GM19467 (cell line): ENCODE measurements around the gene RAF1.
"Not testable (repeated sequence)": the region's sequence is repeated elsewhere in the genome, so short reads cannot be mapped to it uniquely, and the experiment has no call there.

Experiments used
- ATAC-seq: cut with Tn5 transposase; IDR thresholded peaks from one replicate; pipeline ENCODE4 v1.9.1; 2021; ENCODE audit warnings: mild to moderate bottlenecking, moderate library complexity; ENCODE audit not compliant: unreplicated experiment

Gene RAF1

DNA sequence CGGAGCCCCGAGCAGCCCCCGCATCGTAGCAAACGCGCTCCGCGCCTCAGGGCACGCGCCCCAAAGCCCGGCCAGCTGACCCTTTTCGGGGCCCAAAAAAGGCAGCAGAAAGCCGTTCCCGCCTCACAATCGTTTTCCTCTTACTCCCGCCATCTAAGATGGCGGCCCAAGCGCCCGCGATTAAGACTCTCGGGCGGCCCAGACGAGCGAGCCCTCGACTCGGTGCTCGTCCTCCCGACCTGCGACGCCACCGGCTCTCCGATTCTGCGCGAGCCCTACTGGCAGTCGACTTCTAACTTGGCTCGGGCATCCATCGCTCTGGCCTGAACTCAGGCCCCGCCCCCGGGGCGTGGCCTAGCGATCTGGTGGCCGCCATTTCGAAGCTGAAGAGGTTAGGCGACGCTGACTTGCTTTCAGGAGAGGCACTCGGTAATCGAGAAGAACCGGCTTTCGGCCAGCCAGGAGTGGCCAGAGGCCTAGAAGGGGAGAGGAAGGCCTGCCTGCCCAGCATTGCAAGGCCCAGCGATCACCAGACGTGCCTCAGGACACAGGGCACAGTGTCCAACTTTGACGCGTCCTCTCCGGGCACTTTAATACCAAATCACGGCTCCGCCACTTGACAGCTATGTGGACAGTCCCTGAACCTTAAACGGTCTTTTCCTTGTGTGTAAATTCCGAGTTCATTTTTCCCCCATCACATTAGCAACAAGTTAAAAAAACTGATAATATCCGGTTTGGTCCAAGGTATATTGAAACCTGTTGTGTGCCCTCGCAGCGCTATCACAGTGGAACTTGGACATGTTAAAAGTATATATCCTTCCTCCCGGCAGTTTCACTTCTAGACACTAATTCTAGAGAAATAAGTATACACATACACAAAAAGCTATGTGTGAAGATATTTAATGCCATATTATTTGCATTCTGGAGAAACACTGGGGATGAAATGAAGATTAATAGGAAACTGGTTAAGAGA lies at the start of gene RAF1:
TSS of gene RAF1 (minus strand) at position 182 of the 973 bp plus-strand sequence. CDS start 45,396 bp downstream, outside the sequence.
- peak; percentile 88 for ATAC-seq

DNA sequence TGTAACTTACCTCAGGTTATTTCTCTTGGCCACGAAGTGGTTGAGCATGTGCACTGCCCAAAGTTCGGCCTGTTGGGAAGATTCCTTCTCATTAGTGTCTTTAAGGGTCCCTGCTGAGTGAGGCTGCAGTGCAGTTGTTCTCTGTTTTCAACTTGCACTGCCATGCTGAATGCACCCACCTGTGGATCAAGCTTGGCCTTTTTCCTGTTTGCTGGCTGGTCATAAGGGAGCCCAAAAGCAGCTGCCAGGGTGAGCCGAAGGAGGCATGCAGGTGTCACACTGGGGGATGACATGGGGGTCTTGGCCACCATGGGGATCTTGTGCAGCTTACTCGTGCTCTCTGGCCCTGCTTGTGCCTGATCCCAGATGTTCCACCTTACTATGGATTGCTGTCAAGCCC lies 46.1 kb upstream of the RAF1 start:
- ATAC-seq: no peak

DNA sequence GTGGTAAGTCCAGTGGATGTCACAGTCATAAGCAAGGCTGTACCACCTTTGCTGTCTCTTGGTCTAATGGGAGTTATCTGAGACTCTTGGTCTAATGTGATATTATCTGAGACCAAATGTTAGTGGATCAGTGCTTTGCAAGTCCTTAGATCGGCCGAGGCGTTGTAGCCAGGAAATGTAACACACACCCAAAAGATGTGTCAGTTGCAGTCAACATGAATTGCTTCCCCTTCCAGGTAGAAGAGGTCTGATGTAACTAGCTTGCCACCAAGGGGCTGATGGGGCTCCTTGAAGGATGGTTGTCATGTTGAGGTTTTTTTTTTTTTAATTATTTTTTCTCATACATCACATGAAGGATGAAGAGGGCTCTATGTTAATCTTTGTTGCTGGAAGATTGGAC lies 45.4 kb upstream of the RAF1 start:
- no peak for ATAC-seq

DNA sequence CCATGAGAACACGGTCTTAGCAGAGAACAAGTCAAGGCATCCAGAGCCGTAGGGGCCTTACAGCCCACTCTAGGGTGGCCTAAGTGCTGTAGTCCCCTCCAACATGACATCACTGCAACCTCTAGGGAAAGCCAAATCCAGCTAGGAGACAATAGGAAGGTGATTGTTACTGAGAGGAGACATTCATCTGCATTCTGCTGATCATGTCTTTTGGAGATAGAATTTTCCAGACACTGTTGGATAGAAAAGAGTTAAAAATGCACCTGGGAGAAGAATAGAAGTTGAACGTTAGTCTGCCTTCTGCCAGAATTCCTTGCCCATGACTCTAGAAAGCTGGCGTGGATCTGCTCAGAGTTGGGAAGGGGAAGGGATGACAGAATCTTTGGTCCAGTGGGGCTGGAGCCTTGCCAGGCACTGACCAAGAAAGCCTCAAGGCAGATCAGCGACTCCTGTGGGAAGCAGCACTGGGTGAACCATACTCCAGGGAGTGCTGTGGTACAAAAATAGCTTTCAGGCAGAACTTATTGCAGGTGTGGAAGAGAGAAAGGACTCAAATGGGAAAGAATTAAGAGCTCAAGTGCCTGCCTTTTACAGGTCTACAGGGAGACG lies 44.8 kb upstream of the RAF1 start:
- ATAC-seq: no peak

DNA sequence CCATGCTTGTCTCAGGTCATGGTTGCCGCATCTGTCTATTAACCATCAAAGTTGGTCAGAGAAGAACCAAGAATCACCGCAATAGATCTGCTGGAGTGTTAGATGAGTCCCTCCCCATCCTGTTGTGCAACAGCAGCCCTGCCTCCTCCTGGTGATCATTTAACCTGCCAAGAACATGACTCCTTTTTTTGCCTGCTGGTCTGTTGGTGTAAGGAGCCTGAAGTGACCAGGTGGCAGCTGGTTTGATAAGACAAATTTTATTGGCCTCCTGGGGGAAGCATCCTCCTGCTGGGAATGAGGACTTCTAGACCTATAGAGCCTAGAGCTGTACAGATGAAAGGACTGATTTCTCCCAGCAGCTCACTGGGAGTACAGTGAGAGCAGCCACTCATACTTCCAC lies 43.5 kb upstream of the RAF1 start:
- no peak for ATAC-seq

DNA sequence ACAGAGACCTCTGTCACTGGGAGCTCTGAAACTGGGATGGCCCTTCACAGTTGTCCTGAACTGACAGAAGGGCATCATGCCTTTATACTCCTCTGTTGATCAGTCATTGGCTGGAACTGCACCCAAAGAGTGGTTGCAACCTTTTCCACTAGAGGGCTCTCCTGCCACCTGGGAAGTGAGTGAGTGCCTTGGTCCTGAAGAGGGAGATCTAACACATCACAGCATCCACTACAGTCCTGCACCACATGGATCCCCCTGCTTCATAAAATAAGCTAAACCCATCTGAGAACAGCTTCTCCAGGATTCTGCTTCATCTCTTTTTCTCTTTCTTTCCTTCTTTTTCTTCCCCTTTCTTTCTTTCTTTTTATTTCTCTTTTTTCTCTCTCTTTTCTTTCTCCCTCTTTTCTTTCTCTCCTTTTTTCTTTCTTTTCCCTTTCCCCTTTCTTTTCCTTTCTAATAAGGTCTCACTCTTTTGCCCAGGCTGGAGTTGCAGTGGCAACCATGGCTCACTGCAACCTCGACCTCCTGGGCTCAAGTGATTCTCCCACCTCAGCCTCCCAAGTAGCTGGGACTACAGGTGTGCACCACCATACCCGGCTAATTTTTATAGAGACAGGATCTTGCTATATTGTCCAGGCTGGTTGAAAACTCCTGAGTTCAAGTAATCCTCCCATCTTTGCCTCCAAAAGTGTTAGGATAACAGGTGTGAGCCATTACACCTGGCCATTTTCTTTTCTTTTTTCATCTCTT lies 42.8 kb upstream of the RAF1 start:
- no peak for ATAC-seq

DNA sequence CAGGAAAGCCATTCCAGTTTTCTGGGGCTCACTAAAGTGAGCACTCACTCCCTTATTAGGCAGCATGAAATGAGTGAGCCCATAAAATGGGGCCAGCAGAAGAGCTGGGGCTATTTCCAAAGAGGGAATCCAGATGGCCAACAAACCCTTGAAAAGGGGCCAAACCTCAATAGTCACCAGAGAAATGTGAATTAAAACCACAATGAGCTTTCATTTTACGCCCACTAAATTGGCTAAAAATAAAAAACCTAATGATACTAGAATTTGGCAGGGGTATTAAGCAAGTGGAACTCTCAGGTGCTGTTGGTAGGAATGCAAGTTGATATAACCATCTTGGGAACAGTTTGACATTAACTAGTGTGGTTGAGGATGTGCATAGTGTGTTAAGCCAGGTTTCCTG lies 42.1 kb upstream of the RAF1 start:
- no peak for ATAC-seq

DNA sequence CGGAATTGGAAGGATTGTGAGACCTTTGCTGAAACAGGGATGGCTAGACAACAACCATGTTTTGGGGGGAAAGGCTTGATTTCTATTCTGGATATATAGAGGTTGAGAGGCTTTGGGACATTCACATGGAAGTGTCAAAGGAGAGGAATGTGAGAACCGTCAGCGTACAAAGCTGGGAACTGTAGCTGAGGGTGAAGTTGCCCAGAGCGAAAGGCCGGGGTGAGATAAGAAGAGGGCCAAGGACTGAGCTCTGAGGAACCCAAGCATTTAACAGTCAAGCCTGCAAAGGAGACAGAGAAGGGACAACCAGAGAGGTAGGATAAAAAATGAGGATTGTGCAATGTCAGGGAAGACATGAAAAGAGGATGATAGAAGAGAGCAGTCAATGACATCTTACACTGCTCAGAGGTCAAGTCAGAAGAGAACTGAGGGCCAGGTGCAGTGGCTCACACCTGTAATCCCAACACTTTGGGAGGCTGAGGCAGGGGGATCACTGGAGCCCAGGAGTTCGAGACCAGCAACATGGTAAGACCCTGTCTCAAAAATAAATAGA lies 41.5 kb upstream of the RAF1 start:
- ATAC-seq: no peak

DNA sequence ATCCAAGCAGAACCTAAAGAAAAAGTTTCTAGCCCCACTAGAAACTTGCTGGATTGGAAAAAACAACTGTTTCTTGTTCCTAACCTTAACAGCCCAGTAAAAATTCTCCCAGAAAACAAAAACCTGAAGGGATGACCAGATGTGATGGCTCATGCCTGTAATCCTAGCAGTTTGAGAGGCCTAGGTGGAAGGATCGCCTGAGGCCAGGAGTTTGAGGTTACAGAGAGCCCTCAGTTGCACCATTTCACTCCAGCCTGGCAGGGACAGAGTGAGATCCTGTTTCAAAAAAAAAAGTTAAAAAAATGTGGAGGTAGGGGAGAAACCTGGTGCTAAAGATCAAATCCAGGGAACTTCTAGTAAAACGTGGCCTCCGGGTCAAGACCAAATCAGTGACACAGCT lies 38.6 kb upstream of the RAF1 start:
- ATAC-seq: no peak

DNA sequence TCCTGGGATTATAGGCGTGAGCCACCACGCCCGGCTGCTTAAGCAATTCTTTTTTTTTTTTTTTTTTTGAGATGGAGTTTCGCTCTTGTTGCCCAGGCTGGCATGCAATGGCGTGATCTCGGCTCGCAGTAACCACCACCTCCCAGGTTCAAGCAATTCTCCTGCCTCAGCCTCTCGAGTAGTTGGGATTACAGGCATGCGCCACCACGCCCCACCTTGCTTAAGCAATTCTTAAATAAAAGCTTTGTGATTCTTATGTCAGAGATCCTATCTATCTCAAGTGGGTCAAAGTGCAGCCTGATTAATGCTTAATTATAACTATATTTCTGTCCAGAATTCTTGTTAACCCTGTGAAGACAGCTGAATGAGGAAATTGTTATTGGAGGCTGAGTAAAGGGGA lies 37.7 kb upstream of the RAF1 start:
- ATAC-seq: not testable (repeated sequence)

DNA sequence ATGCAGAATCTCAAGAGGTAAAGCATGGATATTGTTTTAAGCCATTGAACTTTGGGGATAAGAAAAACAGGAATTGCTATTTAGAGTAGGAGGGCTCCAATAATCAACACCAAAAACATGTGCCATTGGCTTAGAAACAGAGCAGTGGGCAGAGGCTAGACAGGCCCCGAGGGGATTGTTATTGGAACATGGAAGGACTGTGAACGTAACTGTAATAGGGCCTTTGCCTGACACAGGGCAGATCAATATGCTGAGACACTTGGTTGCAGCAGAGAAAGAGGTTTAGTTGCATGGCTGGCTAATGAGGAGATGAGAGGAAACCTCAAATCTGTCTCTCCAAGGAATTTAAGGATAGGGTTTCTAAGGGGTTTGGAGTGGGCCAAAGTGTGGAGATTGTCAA lies 36.9 kb upstream of the RAF1 start:
- ATAC-seq: no peak

DNA sequence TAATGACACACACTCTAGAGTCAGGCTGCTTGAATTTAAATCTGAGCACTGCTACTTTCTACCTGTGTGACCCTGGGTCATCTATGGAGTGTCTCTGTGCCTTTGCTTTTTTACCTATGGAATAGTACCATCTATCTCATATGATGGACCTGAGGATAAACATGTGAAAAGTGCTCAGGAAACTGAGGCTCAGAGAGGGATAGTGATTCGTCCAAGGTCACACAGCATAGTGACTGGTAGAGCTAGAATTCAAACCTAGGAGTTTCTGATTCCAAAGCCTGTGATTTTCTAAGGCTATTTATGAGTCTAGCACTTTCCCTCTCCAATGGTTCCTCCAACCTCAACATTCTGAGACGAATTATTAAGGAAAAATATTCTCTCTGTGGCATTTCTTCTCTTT lies 32.0 kb upstream of the RAF1 start:
- no peak for ATAC-seq

DNA sequence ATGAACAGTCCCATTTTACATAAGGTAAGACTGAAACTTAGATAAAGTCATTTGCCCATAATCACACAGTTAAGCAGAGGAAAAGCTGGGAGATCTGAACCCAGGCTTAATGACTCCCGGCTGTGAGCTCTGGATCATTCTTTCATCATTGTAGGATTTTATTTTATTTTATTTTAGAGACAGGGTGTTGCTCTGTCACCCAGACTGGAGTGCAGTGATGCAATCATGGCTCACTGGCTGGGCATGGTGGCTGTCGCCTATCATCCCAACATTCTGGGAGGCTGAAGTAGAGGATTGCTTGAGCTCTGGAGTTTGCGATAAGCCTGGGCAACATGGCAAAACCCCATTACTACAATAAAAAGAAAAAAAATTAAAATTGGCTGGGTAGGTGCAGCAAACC lies 31.2 kb upstream of the RAF1 start:
- no peak for ATAC-seq

DNA sequence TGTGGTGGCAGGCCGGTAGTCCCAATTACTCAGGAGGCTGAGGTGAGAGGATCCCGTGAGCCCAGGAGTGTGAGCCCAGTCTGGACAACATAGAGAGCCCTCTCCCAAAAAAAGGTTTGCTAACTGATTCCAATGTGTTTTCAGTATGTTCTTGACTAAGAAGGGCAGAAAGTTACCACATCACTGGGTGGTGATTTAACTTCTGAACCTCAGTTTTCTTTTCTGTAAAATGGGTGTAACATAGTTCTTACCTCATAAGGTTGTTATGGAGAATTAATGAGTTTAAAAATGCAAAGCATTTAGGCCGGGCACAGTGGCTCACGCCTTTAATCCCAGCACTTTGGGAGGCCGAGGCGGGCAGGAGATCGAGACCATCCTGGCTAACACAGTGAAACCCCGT lies 28.5 kb upstream of the RAF1 start:
- no peak for ATAC-seq

DNA sequence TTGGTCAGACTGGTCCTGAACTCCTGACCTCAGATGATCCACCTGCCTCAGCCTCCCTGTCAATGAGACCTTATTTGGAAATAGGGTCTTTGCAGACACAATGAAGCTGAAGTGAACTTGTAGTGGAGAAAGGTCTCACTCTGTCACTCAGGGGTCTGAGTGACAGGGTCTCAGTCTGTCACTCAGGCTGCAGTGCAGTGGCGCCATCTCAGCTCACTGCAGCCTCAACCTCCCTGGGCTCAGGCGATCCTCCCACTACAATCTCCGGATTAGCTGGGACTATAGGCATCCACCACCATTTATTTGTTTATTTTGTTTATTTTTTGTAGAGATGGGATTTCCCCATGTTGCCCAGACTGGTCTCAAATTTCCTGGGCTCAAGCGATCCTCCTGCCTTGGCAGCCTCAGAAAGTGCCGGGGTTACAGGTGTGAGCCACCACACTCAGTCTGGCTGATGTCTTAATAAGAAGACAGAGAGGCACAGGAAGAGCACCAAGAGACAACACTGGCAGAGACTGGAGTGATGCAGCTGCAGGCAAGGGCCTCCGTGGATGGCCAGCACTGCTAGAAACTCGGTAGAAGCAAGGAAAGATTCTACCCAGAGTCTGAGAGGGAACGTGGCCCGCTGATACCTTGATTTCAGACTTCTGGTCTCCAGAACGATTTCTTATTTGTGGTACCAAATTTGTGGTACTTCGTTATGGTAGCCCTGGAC lies 26.2 kb upstream of the RAF1 start:
- no peak for ATAC-seq

DNA sequence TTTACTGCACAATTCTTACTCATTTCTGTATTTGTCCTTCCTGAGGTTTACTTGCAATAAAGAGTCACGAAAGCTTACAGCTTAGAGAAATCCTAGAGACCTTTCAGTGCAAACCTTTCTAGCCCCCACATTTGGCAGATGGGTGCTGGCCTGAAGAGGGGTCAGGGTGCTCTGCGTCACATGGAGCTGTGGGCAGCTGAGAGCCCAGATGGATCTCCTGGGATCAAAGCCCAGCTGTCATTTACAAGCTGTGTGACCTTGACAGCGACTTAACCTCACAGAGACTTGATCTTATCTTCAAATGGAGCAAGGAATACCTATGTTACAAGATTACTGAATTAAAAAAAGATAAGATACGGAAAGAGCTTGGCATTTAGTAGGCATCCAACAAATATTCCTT lies 24.0 kb upstream of the RAF1 start:
- no peak for ATAC-seq

DNA sequence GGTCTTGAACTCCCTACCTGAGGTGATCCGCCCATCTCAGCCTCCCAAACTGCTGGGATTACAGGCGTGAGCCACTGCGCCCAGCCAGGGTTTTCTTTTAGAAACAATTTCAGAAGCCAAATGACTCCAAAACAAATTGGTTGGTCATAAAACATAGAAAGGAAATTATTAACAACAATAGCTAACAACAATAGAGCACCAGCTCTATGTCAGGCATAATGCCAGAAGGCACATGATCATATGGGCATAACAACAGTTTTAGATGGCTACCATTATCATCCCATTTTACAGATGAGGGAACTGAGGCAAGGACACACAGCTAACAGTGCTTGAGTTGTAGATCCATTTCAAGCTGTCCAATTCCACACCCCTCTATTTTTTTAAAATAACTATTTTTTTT lies 22.2 kb upstream of the RAF1 start:
- no peak for ATAC-seq

DNA sequence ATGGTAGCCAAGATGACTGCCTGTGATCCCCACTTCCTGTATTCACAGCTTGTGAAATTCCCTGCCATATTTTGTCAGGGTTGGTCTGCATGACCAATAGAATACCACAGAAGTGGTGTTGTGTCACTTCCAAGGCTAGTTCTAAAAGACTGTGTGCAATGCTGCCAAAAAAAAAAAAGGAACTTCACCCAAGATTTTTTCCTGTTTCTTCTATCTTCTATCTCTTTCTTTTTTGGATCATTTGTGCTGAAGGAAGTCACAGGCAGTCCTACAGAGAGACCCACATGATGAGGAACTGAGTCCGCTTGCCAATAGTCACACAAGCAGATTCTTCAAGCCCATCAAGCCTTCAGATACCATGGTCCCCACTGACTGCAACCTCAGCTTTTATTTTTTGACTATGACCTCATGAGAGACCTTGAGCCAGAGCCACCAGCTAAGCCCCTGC lies 18.1 kb upstream of the RAF1 start:
- ATAC-seq: no peak

DNA sequence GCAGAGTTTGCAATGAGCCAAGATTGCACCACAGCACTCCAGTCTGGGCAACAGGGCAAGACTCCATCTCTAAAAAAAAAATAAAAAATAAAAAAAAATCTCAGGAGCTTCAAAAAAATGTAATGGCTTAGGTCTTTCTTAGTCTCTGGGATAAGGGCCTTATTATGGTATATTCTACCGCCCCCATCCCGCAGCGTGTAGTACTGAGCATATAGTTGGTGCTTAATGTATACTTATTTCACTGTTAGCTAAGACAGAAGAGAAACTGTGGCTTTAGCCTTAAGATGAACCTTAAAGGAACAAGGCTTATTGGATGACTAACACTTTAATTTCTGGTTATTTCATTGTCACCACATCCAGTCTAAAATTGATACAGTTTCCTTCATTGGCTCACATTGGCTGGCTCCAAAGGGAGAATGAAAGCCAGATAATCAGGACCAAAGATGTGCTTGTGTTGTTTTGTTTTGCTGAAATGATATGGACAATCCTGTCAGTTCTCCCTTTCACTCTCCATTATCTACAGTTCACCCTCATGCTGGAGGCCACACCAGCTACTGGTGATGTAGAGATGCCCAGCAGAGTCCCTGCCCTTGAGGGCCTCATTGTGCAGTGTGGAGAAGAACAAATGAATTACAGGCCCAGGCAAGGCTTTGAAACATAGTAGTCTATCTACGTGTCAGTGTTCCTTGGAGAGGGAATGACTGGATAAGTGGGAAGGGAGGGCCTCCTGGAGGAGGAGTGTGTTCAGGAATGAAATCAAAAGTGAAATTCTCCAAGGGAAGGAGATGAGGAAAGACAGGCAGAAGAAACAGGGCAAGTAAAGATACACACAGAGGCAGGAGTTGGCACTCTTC lies 17.4 kb upstream of the RAF1 start:
- no peak for ATAC-seq

DNA sequence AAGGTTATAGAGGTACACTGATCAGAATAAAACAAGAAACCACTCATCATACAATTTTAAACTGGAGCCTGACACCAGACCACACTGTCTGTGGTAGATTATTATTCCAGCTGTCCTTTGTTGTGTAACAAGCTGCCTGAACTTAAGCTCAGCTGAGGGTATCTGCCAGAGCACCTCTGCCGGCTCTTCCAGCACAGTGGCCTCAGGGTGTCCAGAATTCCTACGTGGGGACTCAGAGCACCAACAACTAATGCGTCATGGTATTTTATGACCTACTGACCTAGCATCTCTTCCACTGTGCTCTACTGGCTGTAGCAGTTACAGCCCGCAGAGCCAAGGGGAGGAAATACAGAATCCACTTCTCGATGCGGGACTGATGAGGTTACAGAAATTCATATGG lies 15.6 kb upstream of the RAF1 start:
- ATAC-seq: no peak
